HG03354 (cell line): ENCODE data around the gene LIPI.
"Not testable (repeated sequence)": the region's sequence is repeated elsewhere in the genome, so short reads cannot be mapped to it uniquely, and the experiment has no call there.

ENCODE experiments used
- ATAC-seq: cut with Tn5 transposase; IDR thresholded peaks from one replicate; pipeline ENCODE4 v1.9.1; 2021; ENCODE audit warnings: mild to moderate bottlenecking; ENCODE audit not compliant: unreplicated experiment, poor library complexity, severe bottlenecking

The LIPI gene

DNA sequence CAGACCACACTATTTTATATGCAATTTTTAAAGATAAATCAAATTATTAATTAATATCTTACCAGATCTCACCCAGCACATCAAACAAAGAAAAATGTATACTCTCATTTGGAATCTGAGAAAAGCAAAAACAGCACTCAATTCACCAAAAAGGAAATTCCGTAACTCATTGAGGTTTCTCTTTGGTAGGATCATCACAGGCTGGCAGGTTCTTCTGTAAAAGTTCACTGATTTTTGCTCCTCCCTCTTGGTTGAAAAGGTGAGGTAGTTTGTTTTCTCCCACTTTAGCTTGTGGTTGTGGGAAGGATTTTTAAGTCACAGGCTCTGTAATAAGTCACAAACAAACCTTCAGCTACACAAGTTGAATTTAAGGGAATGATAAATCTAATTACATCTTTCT is at the start of gene LIPI:
LIPI (minus strand) TSS at position 218 of the 400 bp plus-strand sequence; CDS start at position 108, 110 bp downstream.
- ATAC-seq: no peak

DNA sequence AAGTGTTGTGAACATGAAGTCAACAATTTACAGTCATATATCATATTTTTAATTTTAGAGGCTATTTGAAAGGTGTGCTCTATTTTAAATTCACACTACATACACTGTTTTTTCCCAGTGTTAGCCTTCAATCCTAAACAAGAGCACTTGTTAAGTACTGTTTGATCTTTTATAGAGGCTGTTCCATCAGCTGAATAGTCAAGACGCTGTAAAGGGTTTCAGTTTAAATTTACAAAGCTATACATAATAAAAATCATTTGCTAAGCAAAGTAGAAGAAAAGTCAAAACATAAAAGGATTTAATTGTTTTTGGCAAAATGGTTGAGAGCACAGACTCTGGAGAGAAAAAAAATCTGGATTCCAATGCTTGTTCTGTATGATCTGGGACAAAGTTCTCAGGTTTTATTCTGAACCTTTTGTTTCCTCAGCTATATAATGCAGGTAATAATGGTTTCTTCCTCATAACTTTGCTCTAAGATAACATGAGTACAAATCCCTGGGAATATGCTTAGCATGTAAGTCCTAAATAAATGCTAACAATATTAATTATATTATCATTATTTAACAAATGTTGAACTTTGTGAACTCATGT is 49.5 kb upstream of the LIPI start:
- no peak for ATAC-seq

DNA sequence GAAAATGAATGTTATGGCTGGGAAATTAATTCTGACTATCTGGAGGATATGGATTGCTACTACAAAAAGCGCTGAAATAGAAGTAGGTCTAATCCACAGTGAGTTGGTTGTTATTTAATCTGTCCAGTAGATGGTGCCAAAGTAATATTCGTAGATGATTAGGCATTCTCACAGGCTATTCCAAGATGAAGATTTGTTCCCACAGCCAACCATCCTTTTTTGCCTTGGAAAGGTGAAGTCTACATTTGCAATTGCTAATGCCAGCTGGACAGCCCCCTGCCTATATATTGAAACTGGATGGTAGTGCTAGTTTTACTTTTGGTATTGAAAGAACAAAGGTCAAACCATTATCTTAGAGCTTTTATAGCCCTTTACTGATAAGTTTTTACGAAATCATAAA is 49.0 kb upstream of the LIPI start:
- peak; percentile 72 for ATAC-seq

DNA sequence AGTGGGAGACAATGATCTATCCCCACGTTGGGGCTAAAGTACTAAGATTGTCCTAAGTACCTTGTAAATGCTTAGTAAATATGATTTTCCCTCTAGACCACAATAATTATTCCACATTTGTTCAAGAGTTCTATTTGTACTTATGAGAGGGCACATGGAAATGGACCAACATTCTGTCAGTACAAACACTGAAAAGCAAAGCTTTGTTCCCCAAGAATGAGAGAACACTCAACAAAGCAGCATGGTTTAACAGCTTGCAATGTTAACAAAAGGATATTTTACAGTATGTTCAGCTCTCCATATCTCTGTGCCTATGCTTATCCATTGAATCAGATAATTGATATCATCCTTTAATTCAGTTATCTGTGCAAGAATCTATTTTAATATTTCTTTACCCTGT is 40.6 kb upstream of the LIPI start:
- no peak for ATAC-seq

DNA sequence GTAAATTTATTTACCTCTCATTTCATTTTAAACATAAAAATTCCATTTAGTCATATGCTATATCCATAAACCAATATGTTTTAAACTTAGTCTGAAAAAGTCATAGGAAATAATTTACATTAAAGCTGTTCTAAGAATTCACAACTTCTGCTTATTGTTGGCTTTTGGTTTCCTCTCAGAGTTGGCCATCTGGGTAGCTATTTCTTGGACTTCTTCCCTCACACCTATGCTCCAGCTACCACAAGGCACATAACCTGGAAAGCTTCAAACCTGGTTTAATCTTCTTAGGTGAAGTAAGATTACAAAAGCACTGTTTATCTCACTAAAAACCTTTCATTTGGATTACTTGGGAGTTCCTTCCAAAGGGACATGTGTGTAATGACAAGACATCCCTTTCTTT is 35.0 kb upstream of the LIPI start:
- no peak for ATAC-seq

DNA sequence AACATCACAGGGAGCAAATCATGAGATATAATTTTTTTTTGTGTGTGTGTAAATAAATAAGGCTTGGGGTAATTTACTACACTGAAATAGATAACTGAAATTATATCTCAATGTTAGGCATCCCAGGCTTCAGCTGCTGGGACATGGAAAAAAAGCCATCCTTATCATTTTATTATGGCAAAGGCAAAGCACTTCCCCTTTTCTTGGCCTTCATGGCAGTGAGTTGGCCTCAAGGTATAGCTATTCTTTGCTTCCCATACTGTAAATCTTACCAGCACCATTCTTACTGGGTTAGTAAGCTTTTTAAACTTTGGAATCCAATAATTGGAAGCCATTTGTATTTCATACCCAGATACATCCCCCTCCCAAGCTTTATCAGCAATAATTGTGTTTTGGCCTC is 34.2 kb upstream of the LIPI start:
- no peak for ATAC-seq

DNA sequence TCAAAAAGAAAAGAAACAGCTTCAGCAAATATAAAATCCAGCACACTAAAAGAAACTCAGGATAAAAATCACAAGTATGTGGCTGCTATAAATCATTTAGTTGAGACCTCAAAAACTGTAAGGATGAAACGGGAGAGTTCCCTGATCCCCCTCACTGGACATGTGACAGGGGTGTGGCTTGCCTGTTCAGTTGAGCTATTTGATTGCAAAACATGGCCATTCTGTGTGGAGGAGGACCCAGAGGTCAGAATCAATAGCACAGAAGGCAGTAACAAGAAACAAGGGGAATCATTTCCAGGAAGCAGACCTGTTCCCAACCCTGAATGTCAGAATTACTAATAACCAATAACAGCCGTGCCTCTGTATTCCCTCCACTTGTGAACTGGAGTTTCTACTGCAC is 33.1 kb upstream of the LIPI start:
- no peak for ATAC-seq

DNA sequence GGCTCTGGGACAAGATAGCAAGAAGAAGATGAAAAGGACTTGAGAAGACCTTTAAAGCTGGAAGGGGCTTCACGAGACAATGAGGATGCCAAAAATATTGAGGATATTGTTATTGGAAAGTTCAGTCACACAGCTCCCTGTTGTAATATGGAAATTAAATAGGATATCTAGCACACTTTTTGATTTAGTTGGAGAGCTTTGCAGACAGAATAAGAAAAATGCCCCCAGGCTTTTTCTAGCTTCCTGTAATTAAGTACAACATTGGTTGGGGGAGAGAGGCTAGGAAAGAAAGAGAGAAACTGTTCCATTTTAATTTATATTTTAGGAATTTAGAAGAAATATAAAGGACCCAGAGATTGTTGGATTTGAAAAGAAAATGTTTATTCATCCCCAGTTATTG is 32.7 kb upstream of the LIPI start:
- no peak for ATAC-seq

DNA sequence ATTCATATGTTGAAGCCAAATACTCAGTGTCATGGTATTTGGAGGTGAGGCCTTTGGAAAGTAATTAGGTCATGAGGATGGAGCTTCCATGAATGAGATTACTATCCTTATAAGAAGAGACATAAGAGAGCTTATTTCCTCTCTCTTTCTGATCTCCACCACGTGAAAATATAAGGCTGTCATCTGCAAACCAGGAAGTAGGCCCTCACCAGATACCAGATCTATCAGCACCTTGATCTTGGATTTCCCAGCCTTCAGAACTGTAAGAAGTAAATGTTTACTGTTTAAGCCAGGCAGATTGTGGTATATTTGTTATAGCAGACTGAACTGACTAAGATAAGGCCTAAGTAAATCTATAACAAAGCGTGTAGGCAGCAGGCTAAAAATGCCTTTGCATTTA is 30.5 kb upstream of the LIPI start:
- ATAC-seq: no peak

DNA sequence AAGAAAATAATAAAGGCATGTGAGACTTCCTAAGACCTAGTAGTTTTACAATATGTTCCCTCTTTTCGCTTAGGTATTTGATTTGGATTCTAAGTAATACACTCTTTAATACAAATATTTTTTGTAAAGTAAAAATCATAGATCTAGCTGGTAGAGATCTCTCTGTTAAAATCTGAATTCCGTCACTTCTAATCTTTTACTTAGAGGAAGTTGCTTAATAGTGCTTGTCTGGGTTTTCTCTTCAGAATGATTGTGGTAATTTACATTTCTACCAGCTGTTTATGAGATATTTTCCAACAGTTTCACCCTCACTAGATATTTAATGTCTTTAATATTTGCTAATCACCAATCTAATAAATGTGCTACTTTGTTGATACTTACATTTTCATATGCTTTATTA is 28.5 kb upstream of the LIPI start:
- ATAC-seq: no peak

DNA sequence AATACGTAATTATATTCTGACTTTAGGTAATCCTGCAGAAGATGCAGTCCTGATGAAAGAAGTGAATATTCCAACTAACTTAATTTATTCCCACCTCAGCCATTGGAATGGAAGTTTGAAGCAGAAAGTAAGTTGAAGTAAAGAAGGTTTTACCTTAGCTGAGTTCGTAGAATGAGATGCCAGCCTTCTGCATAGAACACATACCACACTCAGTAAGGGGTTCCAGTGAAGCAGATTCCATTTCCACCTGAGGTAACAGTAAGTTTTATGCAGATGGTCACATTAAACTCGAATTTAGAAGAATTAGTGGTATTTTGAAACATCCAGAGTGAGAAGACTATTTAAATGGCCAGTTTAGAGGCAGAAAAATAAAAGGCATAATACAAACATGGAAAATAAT is 25.4 kb upstream of the LIPI start:
- ATAC-seq: no peak

DNA sequence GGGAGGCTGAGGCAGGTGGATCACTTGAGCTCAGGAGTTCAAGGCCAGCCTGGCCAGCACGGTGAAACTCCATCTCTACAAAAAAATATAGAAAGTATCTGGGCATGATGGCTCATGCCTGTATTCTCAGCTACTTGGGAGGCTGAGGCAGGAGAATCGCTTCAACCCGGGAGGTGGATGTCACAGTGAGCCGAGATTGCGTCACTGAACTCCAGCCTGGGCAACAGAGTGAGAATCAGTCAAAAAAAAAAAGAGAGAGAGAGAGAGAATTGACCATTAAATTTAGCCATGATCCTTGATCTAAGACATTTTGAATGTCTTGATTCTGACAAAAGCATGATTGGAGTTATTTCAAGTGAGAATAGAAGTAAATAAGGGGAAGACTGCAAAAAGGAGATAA is 24.3 kb upstream of the LIPI start:
- no peak for ATAC-seq

DNA sequence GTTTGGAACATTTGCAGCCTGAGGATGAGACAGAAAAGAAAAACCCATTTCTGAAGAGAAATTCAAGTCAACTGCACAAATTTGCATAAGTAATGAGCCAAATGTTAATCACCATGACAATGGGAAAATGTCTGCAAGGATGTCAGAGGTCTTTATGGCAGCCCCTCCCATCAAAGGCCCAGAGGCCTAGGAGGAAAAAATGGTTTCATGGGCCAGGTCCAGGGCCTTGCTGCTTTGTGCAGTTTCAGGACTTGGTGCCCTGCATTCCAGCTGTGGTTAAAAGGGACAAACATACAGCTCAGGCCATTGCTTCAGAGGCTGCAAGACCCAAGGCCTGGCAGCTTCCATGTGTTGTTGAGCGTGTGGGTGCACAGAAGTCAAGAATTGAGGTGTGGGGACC is 18.6 kb upstream of the LIPI start:
- ATAC-seq: no peak

DNA sequence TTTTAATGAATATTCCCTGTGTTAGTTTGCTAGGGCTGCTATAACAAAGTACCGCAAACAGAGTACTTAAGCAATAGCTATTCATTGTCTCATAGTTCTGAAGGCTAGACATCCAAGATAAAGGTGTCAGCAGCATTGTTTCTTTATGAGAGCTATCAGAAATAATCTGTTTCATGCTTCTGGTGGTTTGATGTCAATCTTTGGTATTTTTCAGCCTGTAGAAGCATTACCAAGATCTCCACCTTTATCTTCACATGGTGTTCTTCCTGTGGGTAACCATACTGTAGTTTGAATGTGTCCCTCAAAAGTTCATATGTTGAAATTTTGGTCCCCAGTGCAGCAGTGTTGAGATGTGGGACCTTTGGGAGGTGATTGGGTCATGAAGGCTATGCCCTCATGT is 12.6 kb upstream of the LIPI start:
- ATAC-seq: no peak

DNA sequence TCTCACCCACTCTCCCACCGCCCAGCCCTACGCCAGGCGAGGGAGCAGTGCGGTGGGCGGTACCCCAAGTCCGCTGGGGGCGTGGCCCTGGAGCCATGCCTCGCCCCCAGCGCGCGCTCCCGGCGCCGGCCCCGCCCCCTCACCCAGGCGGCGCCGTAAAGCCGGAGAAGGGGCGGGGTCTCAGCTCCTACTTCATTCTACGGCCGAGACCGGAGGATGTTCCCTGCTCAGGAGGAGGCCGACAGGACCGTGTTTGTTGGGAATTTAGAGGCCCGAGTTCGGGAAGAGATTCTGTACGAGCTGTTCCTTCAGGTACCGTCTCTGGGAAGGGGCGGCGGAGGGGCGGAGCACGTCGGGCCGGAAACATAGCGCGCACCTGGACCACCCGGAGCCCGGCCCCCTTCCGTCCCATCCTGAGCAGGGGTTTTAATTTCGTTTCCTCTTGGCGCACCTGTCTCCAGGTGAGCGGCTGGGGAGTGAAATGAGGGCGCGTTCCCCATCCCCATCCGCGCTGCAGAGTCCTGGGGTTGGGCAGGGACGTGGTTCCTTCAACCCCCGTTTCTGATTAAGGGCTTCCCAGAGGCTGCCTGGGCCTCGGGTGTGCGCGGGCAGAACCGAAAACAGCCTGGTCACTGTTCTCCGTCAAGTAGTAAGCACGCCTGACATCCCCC is 5.4 kb upstream of the LIPI start, which contains the start of gene RBM11:
RBM11 (plus strand) TSS at position 187 of the 671 bp plus-strand sequence; CDS start at position 217, 30 bp downstream.
- ATAC-seq: peak; percentile 93

DNA sequence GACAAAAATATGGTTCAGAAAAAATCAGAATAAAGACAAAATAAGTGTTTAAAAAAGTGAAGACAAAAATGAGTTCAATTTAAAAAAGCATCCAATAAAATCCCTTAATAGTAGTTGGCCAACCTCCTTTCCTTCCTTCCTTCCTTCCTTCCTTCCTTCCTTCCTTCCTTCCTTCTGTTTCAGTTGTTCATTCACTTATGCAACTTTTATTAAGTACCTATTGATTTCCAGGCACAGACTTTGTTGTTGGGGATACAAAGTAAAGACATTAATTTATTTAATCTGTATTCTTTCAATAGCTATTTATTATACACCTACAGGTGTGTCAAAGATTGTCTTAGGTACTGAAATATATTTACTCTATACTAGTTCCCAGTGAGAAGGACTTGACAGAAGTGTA is 2.4 kb upstream of the LIPI start:
- no peak for ATAC-seq

DNA sequence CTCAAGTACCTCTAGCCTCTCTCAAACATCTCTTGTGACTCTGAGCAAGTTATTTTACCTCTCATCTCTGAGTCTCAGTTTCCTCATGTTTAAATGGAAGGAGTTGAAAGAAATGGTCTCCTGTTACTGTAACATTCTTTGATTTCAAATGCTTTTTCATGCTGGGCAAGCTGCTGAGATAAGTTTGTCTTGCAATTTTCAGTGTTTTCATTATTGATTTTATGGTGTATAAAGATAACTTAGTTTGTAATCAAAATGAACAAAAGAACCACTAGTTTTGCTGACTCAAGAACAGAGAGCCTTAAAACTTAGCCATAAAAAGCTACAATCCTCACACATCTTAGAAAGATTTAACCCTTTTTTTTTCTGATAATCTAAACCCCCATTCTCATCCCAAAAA is 4.5 kb downstream of the LIPI start:
- ATAC-seq: no peak

DNA sequence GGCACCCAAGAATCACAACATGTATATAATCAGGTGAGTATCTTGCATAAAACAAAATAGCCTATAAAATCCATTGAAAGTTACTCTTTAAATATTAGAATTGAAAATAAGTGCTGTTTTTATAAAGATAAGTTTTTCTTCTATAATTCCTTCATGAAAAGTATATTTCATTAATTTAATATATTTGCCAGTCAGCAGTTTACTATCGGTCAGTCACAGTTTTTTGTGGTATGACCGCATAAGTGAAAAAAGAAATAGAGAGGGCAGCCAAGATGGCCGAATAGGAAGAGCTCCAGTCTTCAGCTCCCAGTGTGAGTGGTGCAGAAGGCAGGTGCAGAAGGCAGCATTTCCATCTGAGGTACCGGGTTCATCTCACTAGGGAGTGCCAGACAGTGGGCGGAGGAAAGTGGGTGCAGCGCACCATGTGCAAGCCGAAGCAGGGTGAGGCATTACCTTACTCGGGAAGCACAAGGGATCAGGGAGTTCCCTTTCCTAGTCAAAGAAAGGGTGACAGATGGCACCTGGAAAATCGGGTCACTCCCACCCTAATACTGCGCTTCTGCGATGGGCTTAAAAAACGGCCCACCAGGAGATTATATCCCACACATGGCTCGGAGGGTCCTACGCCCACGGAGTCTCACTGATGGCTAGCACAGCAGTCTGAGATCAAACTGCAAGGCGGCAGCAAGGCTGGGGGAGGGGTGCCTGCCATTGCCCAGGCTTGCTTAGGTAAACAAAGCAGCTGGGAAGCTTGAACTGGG is 44.1 kb downstream of the LIPI start:
- ATAC-seq: not testable (repeated sequence)

DNA sequence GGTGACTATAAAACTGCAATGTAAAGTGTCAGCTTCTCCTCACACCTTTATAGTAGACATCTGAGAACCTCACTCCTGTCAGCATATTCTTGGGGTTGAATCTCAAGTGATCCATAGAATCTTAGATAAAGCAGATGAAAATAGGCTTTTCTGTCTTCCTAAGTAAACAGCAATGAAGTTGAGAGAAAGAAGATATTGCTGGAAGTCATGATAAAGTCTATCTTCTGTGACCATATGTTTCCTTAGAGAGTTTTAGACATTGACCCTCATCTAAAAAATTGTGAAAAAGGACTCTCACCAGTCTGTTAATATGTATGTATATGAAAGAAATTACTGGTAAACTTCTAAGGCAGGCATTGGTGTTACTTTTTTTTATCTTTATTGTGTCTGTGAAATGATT is 66.8 kb downstream of the LIPI start:
- no peak for ATAC-seq

DNA sequence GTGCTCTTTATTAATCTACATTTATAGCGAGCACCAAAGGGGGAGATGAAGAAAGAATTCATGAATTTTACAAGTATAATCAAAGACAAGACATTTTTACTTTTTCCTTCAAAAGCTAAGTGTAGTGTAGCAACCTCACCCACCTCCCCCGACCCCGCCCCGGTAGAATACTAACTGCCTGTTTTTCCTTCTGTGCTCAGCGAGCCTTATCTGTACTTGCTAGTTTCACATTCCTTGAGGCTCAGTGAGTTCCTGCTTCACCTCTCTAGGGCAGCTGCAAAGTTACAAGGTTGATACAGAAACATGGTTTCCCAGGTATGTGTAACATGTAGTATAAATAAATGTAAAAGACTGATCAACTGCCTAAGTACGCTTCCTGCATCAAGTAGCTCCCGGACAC is 86.5 kb downstream of the LIPI start:
- ATAC-seq: no peak

DNA sequence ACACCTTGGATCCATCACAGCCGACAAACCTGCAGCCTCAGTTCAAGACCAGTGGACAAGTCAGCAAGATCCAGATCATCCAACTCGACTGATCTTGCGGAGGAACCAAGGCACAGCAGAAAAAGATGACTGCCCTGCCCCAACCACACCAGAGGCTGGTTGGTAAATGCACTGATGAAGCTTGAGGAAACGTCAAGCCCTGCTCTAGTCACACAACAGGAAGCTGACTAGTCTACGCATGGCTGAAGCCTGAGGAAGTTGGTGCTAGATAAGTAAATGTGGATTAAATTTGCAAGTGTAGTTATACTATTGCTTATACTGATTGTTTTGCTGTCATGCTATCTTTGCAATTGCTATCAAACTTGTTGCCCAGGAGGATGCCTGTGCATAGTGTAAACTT is 89.0 kb downstream of the LIPI start:
- no peak for ATAC-seq
